GM10266 (cell line): ENCODE measurements around the gene MTG2.

Experiments
- DNase-seq: peaks from one replicate; pipeline ENCODE4 v3.0.0; 2012; ENCODE audit errors: extremely low spot score
- CTCF ChIP-seq: IDR thresholded peaks from 2 replicates; pipeline ENCODE4 v1.5.1; 2012; ENCODE audit warnings: mild to moderate bottlenecking, low read depth; ENCODE audit not compliant: control insufficient read depth, insufficient read depth; ENCODE audit errors: missing control alignments

MTG2 gene

GRCh38 chr20:62219992-62220665 is 37.3 kb downstream of the MTG2 start, which contains the start of gene HRH3:
Gene HRH3, minus strand, starts transcription at chr20:62220278. Its CDS starts 308 bp downstream, at chr20:62219970.
- DNase-seq, result peak; percentile 89
- TF ChIP-seq CTCF, result no peak

DNA sequence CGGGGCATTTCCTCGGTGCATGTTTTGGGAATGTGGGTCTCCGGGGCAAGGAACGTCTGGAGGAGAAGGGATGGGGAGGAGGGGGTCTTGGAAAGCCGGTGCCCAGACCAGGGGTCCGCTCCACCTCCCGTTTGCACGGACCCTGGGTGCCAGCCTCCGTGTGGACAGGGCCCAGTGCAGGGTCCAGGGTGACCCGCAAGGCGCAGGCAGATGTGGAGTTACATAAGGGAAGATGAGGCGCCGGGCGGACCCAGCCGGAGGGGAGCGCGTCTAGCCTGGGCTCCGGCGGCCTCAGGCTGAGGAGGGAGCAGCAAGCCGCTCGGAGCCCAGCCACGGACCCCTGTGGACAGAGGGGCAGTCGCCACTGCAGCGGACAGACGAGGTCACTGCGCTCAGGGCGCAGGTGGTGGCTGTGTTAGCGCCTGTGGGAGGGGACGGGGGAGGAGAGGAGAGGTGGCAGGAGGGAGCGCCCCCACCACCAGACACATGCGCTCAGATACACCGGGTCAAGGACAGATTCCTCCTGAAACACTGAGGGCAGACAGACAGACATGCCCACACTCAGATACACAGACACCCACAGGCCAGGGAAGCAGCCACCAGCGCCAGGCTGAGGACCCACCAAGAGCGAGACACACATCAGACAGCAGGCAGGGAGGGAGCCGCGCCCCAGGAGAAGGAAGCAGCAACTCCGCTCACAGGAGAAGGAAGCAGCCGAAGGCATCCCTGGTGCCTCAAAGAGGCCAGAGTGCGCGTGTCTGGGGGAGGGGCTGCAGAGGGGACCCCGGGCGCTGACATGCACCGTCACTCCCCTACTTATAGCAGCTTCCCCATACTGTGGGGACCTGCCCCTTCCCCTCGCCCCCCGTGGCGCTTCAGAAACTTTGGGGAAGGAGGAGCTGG is 38.1 kb downstream of the MTG2 start:
- TF ChIP-seq CTCF, result no peak
- DNase-seq, result no peak

- TF ChIP-seq CTCF, result no peak
- DNase-seq, result no peak
Observed at GRCh38 chr20:62222266-62222850, 39.5 kb downstream of the MTG2 start.

DNA sequence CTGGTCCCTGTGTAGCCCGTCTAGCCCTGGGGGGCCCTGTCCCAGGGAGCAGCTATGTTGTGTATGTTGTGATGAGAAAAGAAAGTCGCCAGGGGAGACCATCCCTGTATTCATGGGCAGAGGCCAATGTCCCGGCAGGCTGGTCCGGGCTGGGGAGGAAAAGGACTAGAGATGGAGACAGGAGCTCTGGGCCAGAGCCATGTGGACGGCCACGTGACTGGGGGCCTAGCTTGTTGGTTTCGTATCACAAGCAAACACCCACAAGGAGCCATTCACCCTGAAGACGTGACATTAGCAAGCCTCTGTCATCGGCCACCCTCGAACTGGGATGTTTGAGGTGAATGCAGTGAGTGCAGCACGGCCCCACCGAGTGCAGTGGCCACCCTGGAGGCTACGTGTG is 40.1 kb downstream of the MTG2 start:
- TF ChIP-seq CTCF, result no peak
- no peak for DNase-seq

DNA sequence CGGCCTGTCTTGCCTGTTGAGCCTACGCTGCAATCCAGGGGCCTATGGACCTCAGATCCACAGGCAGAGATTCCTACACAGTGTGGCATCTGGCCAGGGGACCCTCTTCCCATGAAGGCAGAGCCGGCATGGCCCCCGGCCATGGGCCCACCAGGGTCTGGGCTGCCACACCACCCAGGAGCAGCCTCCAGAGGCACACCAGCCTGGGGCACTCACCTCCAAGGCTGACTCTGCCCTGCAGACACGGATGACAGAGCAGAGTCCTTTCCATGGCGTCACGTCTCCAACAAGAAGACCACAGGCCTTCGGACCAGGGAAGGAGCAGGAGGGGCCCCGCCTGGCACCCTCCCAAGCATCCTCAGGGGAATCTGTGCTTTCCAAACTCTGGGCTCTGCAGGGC is 40.7 kb downstream of the MTG2 start:
- no peak for TF ChIP-seq CTCF
- DNase-seq, result no peak

GRCh38 chr20:62224113-62224855 is 41.5 kb downstream of the MTG2 start:
- TF ChIP-seq CTCF, result no peak

More at GRCh38 chr20:62224113-62224855, 41.5 kb downstream of the MTG2 start:
- DNase-seq, result no peak
